Measurements from ENCODE around the gene TMC7. TPM values are rescaled to one million over a fixed set of nuclear protein-coding genes. Genes with fewer than 3 reads are reported as not detected.

Gene TMC7
- total and polyA plus RNA-seq, 2 of the 8 experiments (the other 6 are each of a cell fraction or from before 2014, with no cell fraction given) = 2.3 to 2.6 TPM

GRCh38 chr16:19085679-19086200 is 102.0 kb downstream of the TMC7 start (continued):
- no peak for TF ChIP-seq CHD7 (IDR thresholded peaks at IDR 0.05; ENCODE audit: insufficient replicate concordance, low read length)
- no peak for TF ChIP-seq EP300 (IDR thresholded peaks at IDR 0.05; ENCODE audit: borderline replicate concordance in 1 of 2, low read depth in 2 of 2, low read length in 2 of 2)
- TF ChIP-seq JUN (IDR thresholded peaks at IDR 0.05; ENCODE audit: low read depth, low read length) = no peak
- TF ChIP-seq MAX (IDR thresholded peaks at IDR 0.05) = no peak

Measured in H1 (cell line).